ENCODE data around the gene TBPL1. TPM values are rescaled to one million over a fixed set of nuclear protein-coding genes. Genes with fewer than 3 reads are reported as not detected.
A peak's percentile ranks its signal among the peaks of the same experiment; 100 is the strongest.

The TBPL1 gene
- total and polyA plus RNA-seq, 2 of the 13 experiments (the other 11 are each of a cell fraction or from before 2014, with no cell fraction given), result 25.3 to 39.3 TPM

- no peak for TF ChIP-seq ZBTB8A (CRISPR knock-in tag; IDR thresholded peaks at IDR 0.05; ENCODE audit: borderline replicate concordance, low read depth)
- no peak for TF ChIP-seq ZNF678 (CRISPR knock-in tag; IDR thresholded peaks at IDR 0.05)
- TF ChIP-seq ZNF784 (CRISPR knock-in tag; IDR thresholded peaks at IDR 0.05; ENCODE audit: borderline replicate concordance), result no peak
- peak; percentile 76 for TF ChIP-seq POLR2G (IDR thresholded peaks at IDR 0.05; ENCODE audit: low read depth, low read length)
- TF ChIP-seq ZMAT3 (CRISPR knock-in tag; conservative IDR thresholded peaks at IDR 0.05), result peak; percentile 72; the same call in 1 of the 2 replicates
- peak; percentile 44; the same call in 1 of the 2 replicates for TF ChIP-seq KLF6 (CRISPR knock-in tag; IDR thresholded peaks at IDR 0.05)
- TF ChIP-seq, protein P1, sequence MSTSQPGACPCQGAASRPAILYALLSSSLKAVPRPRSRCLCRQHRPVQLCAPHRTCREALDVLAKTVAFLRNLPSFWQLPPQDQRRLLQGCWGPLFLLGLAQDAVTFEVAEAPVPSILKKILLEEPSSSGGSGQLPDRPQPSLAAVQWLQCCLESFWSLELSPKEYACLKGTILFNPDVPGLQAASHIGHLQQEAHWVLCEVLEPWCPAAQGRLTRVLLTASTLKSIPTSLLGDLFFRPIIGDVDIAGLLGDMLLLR (CRISPR knock-in tag; IDR thresholded peaks at IDR 0.05), result peak; percentile 77; the same call in 1 of the 2 replicates
- TF ChIP-seq RFX5 (IDR thresholded peaks at IDR 0.05; ENCODE audit: low read depth, low read length), result 0 out of 2 replicates have a peak, but pooled peaks have one; percentile 11
- TF ChIP-seq ZNF253 (CRISPR knock-in tag; IDR thresholded peaks at IDR 0.05; ENCODE audit: borderline replicate concordance), result no peak
- TF ChIP-seq ZSCAN29 (CRISPR knock-in tag; conservative IDR thresholded peaks at IDR 0.05), result peak; percentile 48
- no peak for TF ChIP-seq ZSCAN30 (CRISPR knock-in tag; IDR thresholded peaks at IDR 0.05)
- no peak for TF ChIP-seq ZNF780A (CRISPR knock-in tag; IDR thresholded peaks at IDR 0.05)
- TF ChIP-seq MED1 (CRISPR knock-in tag; IDR thresholded peaks at IDR 0.05), result no peak
- no peak for TF ChIP-seq NR2F1 (CRISPR knock-in tag; IDR thresholded peaks at IDR 0.05)
- TF ChIP-seq U2AF1 (optimal IDR thresholded peaks at IDR 0.05; ENCODE audit: low read depth, low read length), result no peak
- no peak for TF ChIP-seq ZNF318 (CRISPR knock-in tag; IDR thresholded peaks at IDR 0.05)
- TF ChIP-seq, protein P2, sequence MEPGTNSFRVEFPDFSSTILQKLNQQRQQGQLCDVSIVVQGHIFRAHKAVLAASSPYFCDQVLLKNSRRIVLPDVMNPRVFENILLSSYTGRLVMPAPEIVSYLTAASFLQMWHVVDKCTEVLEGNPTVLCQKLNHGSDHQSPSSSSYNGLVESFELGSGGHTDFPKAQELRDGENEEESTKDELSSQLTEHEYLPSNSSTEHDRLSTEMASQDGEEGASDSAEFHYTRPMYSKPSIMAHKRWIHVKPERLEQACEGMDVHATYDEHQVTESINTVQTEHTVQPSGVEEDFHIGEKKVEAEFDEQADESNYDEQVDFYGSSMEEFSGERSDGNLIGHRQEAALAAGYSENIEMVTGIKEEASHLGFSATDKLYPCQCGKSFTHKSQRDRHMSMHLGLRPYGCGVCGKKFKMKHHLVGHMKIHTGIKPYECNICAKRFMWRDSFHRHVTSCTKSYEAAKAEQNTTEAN (CRISPR knock-in tag; conservative IDR thresholded peaks at IDR 0.05), result no peak
- TF ChIP-seq ZNF326 (CRISPR knock-in tag; IDR thresholded peaks at IDR 0.05; ENCODE audit: borderline replicate concordance), result no peak
Observed at GRCh38 chr6:133951881-133952814, 876 bp upstream of the TBPL1 start (continued).
